Spleen (tissue), 7 donors: Measurements from ENCODE around the gene CAPN11.

Source experiments
- CTCF ChIP-seq, 11 experiments: fragments of 200-600 bp in 7 of 11; fragments of 450-650 bp in 4 of 11; sonication (generic) in 4 of 11; IDR thresholded peaks in 8 of 11; conservative IDR thresholded peaks in 3 of 11; 1 replicate in 7 of 11; 2 replicates in 4 of 11; pipeline versions ENCODE4 v1.4.0 to v1.8.0; 2016 to 2021; ENCODE audit warnings: antibody characterized with exemption in 11 of 11, inconsistent platforms in 4 of 11, mild to moderate bottlenecking in 1 of 11
- POLR2A ChIP-seq, 3 donors: fragments of 450-650 bp; IDR thresholded peaks; one replicate each; pipeline ENCODE4 v1.5.1; 2017; ENCODE audit warnings: antibody characterized with exemption in 3 of 3, mild to moderate bottlenecking in 1 of 3
- POLR2AphosphoS5 ChIP-seq, 3 donors: sonication (generic); formaldehyde crosslinking; IDR thresholded peaks; one replicate each; pipeline ENCODE4 v1.5.1; 2017; ENCODE audit warnings: antibody characterized with exemption in 3 of 3
- donor health status: DM: no; HTN: no; CAD: no; lungs with moderate emphysema.
- donor health status: DM: no; HTN: no; CAD: no.
- donor health status: DM: no; HTN: no; CAD: no.

DNA sequence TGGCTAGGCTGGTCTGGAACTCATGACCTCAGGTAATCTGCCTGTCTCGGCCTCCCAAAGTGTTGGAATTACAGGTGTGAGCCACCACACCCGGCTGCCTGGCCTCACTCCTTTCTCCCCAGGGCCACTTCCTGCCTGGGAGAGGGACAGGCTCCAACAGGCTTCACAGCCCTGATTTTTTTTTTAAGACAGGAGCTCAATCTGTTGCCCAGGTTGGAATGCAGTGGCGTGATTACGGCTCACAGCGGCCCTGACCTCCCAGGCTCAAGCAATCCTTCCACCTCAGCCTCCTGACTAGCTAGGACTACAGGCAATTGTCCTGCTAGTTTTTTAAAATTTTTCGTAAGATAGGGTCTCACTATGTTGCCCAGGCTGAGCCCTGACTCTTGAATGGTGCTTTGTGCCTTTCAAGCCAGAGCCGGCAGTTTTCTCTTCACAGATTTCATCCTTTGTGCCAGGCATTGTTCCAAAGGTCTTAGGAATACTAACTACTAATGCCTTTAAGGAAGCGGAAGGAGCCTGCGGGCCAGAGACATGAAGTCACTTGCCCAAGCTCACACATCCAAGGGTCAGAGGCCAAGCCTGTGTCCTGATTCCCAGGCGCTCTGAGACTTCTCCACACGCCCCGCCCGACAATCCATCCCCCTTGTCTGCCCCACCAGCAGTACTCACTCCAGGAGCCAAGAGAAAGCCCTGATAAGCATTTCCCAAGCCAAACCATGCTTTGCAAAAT, 19.2 kb downstream of the CAPN11 start:
- no peak for TF ChIP-seq CTCF (IDR thresholded peaks at IDR 0.05 in 8 of 11, conservative IDR thresholded peaks at IDR 0.05 in 3 of 11)
- no peak for TF ChIP-seq POLR2A (IDR thresholded peaks at IDR 0.05)
- no peak for TF ChIP-seq POLR2AphosphoS5 (IDR thresholded peaks at IDR 0.05)
